ENCODE results near the gene RNF212B. TPM values are rescaled to one million over a fixed set of nuclear protein-coding genes. Genes with fewer than 3 reads are reported as not detected.
"Not testable (repeated sequence)": the region's sequence is repeated elsewhere in the genome, so short reads cannot be mapped to it uniquely, and the experiment has no call there.

RNF212B gene
- total RNA-seq: not detected in 2 replicates
- not detected for polyA plus RNA-seq (2012)

GRCh38 chr14:23237772-23238594, at the start of gene RNF212B:
TSS of gene RNF212B (plus strand) at chr14:23237936. CDS start at chr14:23240346, 2,410 bp downstream.
- peak; percentile 78 for DNase-seq (ENCODE audit: low read depth)

DNA sequence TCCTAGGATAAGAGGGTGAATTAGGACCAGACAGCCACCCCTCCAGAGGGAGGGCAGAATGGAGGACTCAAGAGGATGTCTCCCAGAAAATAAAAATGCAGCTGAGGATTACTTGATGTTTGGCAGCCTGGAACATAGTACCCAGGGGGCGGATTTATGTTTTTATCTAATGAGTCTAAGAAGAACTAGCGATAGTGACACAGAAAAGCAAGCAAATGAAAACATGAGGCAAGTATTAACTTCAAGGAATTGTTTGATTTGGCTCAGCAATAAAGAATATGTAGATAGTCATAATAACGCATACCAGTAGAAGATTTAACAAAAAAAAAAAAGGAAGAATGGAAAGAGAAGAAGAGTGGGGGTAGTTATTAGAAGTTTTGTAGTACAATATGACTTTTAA, 44.3 kb upstream of the RNF212B start:
- no peak for DNase-seq (ENCODE audit: low read depth)

DNA sequence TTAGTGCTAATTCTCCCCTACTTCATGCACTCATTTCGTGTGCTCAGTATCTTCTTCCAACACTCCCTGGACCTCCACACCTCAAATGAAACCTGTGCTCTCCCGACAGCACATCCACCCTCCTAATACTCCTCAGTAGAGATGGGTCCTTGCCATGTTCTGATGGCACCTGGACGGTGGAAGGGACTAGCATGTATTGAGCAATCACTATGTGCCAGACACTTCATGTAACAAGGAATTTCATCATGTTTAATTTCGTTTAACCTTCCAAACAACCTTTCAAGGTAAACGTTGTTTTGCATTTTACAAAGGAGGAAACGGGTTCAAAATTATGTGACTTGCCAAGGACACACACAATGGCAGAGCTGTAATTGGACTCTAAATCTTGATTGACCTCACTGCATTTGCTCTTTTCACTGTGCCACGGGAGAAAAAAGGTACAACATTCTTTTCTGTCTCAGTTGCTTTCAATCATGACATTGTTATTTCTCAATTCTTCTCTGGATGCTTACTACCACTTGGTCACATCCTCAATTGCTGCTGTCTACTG, 42.1 kb upstream of the RNF212B start:
- DNase-seq (ENCODE audit: low read depth): no peak

- DNase-seq (ENCODE audit: low read depth): not testable (repeated sequence)
These were observed 41.2 kb upstream of the RNF212B start for GRCh38 chr14:23196487-23196886.

DNA sequence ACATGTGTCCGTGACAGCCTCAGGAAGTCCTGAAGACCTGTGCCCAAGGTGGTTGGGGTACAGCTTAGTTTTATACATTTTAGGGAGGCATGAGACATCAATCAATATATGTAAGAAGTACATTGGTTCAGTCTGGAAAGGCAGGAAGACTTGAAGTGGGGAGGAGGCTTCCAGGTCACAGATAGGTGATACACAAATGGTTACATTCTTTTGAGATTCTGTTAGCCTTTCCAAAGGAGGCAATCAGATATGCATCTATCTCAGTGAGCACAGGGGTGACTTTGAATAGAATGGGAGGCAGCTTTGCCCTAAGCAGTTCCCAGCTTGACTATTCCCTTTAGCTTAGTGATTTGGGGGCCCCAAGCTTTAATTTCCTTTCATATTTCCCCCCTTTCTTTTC, 38.6 kb upstream of the RNF212B start:
- DNase-seq (ENCODE audit: low read depth): not testable (repeated sequence)

DNA sequence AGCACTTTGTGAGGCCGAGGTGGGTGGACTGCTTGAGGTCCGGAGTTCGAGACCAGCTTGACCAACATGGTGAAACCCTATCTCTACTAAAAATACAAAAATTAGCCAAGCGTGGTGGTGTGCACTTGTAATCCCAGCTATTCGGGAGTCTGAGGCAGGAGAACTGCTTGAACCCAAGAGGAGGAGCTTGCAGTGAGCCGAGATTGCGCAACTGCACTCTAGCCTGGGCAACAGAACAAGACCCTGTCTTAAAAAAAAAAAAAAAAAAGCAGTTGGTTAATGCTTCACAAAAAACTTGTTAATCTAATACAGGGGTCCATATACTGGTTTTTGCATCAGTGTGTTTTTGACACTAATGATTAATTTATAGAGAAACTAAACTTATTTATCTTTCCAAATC, 35.7 kb upstream of the RNF212B start:
- no peak for DNase-seq (ENCODE audit: low read depth)

DNA sequence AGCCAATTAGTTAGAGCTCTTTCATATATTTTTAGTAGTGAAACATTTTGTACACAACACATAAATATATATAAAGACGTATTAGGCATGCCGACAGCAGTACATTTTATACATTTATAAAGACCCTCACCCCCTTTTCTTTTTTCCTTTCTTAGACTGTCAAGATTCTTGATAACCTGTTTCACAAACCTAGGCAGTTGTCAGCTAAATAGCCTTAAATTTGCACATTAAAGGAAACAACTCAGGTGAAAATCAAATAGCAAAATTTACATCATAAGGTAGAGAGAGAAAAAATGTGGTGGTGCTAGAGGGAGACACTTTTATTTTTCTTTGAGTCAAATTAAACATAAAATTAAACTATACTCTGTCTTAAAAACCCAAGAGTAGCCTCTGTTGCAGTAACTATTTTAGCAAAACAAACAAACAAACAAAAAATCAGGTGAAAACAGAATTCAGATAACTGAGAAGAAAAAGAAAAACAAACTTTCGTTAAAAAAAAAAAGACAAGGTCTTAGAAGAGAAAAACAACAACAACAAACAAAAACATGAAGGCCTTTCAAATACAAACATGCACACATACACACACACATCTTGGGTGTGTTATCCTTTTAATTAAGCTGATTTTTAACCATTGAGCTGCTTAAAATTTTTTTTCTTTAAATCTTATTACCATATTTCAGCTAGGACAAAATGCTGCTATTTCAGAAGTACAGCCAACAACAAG, 31.2 kb upstream of the RNF212B start:
- no peak for DNase-seq (ENCODE audit: low read depth)

DNA sequence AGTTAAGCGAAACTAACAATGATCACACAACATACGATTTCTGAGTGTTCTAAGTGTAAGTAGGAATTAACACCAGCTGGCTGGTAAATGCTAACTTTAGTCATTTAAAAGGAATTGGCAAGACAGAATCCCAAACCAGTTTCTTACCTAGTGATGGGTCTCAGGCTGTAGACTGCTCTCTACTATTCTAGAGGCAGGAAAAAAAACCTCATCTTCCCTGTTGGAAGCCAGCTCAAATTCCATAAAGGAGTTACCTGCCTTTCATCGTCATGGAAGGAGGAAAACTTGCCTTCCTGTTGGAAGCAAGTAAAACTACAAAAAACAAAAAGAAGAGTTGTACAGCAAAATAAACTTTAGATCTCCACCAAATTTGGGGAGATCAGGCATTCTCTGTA, 30.6 kb upstream of the RNF212B start:
- no peak for DNase-seq (ENCODE audit: low read depth)

DNA sequence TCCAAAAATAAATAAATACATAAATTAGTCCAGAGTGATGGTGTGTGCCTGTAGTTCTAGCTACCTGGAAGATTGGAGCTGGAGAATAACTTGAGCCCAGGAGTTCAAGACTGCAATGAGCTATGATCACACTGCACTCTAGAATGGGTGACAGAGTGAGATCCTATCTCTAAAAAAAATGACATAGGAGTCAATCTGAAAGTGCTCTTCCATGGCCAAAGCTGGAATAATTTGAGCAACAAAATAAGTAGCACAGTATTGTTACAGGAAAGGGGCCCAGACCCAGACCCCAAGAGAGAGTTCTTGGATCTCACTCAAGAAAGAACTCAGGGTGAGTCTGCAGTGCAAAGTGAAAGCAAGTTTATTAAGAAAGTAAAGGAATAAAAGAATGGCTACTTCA, 29.4 kb upstream of the RNF212B start:
- no peak for DNase-seq (ENCODE audit: low read depth)

GRCh38 chr14:23209651-23210423, 27.9 kb upstream of the RNF212B start:
- DNase-seq (ENCODE audit: low read depth): no peak

GRCh38 chr14:23215421-23215820, 22.3 kb upstream of the RNF212B start:
- DNase-seq (ENCODE audit: low read depth): no peak

- DNase-seq (ENCODE audit: low read depth): no peak
These were observed 20.4 kb upstream of the RNF212B start for GRCh38 chr14:23217032-23218020.

- DNase-seq (ENCODE audit: low read depth): no peak
These were observed 18.7 kb upstream of the RNF212B start for GRCh38 chr14:23219075-23219474.

- DNase-seq (ENCODE audit: low read depth): not testable (repeated sequence)
These were observed 12.8 kb upstream of the RNF212B start for GRCh38 chr14:23224958-23225357.

DNA sequence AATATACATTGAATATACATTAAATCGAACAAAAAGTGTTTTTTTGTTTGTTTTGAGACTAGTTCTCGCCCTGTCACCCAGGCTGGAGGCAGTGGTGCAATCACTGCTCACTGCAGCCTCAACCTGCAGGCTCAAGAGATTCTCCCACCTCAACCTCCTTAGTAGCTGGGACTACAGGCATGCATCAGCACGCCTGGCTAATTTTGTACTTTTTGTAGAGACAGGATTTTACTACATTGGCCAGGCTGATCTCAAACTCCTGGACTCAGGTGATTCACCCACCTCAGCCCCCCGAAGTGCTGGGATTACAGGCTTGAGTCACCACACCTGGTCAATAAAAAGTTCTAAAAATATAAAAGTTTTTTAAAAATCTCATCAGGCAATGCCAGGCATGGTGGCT, 10.2 kb upstream of the RNF212B start:
- DNase-seq (ENCODE audit: low read depth): no peak

- no peak for DNase-seq (ENCODE audit: low read depth)
These were observed 8.9 kb upstream of the RNF212B start for GRCh38 chr14:23228812-23229211.

GRCh38 chr14:23232241-23232808, 5.4 kb upstream of the RNF212B start:
- DNase-seq (ENCODE audit: low read depth): not testable (repeated sequence)

- no peak for DNase-seq (ENCODE audit: low read depth)
These were observed 2.9 kb downstream of the RNF212B start for GRCh38 chr14:23240661-23241060.

DNA sequence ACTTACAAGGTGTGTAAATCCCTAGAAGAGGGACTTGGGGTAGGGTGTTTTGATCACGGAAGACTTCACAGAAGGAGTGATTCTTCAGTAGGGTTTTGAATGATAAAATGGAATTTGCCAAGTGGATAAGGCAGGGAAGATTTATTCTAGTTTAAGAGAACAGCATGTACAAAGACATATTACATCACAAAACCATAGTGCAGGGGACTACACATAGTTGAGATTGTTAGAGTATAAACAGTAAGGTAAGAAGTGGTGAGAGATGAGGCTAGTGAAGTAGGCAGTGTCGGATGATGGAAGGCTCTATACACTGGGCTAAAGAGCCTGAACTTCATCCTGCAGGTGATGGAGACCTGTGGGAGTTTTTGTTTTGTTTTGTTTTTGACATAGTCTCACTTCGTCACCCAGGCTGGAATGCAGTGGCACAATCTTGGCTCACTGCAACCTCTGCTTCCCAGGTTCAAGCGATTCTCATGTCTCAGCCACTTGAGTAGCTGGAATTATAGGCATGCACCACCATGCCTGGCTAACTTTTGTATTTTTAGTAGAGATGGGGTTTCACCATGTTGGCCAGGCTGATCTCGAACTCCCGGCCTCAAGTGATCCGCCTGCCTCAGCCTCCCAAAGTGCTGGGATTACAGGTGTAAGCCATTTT, 3.5 kb downstream of the RNF212B start:
- not testable (repeated sequence) for DNase-seq (ENCODE audit: low read depth)

Data from myocyte (in vitro differentiated cells).